B cell (primary cell): Measurements from ENCODE around the gene TAS1R1. TPM values are rescaled to one million over a fixed set of nuclear protein-coding genes. Genes with fewer than 3 reads are reported as not detected.

Experiments used
- ATAC-seq: fragments of 200-7000 bp; cut with Tn5 transposase; one replicate; pipeline ENCODE4 v1.10.0; 2021; ENCODE audit warnings: low read depth, mild to moderate bottlenecking, moderate number of reproducible peaks, moderate library complexity
- CTCF ChIA-PET: fragments of 350-600 bp; sonication (Branson Sonifier 250); formaldehyde crosslinking; loops from one replicate; lab custom pipeline; 2021; ENCODE audit warnings: antibody characterized with exemption, inconsistent platforms; lab: Charles Lee
- POLR2A ChIA-PET: fragments of 350-600 bp; sonication (Branson Sonifier 250); formaldehyde crosslinking; loops from one replicate; lab custom pipeline; 2021; ENCODE audit warnings: antibody characterized with exemption; lab: Charles Lee
- DNase-seq: peaks from one replicate; pipeline ENCODE4 v3.0.0; 2013
- H2AFZ ChIP-seq: 2 replicates; pipeline ENCODE4 v1.6.1; 2012; ENCODE audit warnings: mild to moderate bottlenecking, low read depth, low read length; ENCODE audit not compliant: insufficient read depth, poor library complexity, severe bottlenecking
- H3K27ac ChIP-seq, 2 donors: 1 replicate in 1 of 2; 2 replicates in 1 of 2; pipeline ENCODE4 v1.5.1; 2012 to 2013; ENCODE audit warnings: low read length in 2 of 2, mild to moderate bottlenecking in 2 of 2, moderate library complexity in 1 of 2
- H3K27me3 ChIP-seq, 4 experiments: fragments of 200-600 bp in 1 of 4; sonication (generic) in 1 of 4; replicated peaks in 1 of 4; 1 replicate in 2 of 4; 2 replicates in 2 of 4; pipeline versions ENCODE4 v1.6.1 to v1.7.0; 2013 to 2016; ENCODE audit warnings: low read length in 3 of 4, mild to moderate bottlenecking in 2 of 4, mixed read lengths in 1 of 4, moderate library complexity in 1 of 4; ENCODE audit not compliant: insufficient read depth in 4 of 4, control insufficient read depth in 3 of 4; ENCODE audit errors: control extremely low read depth in 1 of 4
- H3K36me3 ChIP-seq, 2 experiments: replicated peaks in 1 of 2; 1 replicate in 1 of 2; 2 replicates in 1 of 2; pipeline versions ENCODE4 v1.6.1 to v1.7.1; 2013; ENCODE audit warnings: low read length in 1 of 2; ENCODE audit not compliant: insufficient read depth in 2 of 2, control insufficient read depth in 1 of 2; ENCODE audit errors: control extremely low read depth in 1 of 2, extremely low read depth in 1 of 2
- H3K4me1 ChIP-seq, 2 donors: fragments of 200-600 bp in 1 of 2; sonication (generic) in 1 of 2; 1 replicate in 1 of 2; 2 replicates in 1 of 2; pipeline versions ENCODE4 v1.5.1 to v1.6.1; 2013 to 2017; ENCODE audit warnings: low read length in 2 of 2; ENCODE audit not compliant: control insufficient read depth in 2 of 2, insufficient read depth in 2 of 2
- H3K4me2 ChIP-seq: replicated peaks from 2 replicates; pipeline ENCODE3; 2012; ENCODE audit warnings: mild to moderate bottlenecking, low read depth, low read length; ENCODE audit not compliant: poor library complexity, severe bottlenecking
- H3K4me3 ChIP-seq, 5 experiments: fragments of 200-600 bp in 1 of 5; sonication (generic) in 1 of 5; 1 replicate in 3 of 5; 2 replicates in 2 of 5; pipeline versions ENCODE4 v1.5.1 to v1.7.0; 2011 to 2016; ENCODE audit warnings: low read length in 4 of 5, mild to moderate bottlenecking in 4 of 5, low read depth in 2 of 5, control low read depth in 1 of 5, moderate library complexity in 1 of 5; ENCODE audit not compliant: insufficient read depth in 1 of 5; ENCODE audit errors: control extremely low read depth in 1 of 5, extremely low read depth in 1 of 5
- H3K79me2 ChIP-seq: fragments of 200-600 bp; sonication (generic); one replicate; pipeline ENCODE4 v1.6.0; 2016; ENCODE audit warnings: low read length; ENCODE audit not compliant: control insufficient read depth, insufficient read depth
- H3K9ac ChIP-seq: fragments of 200-600 bp; sonication (generic); 2 replicates; pipeline ENCODE4 v1.6.1; 2017; ENCODE audit warnings: mild to moderate bottlenecking, low read length, moderate library complexity
- H3K9me3 ChIP-seq, 3 donors: one replicate each; pipeline versions ENCODE4 v1.6.1 to v1.7.1; 2013; ENCODE audit warnings: low read length in 2 of 3; ENCODE audit not compliant: control insufficient read depth in 2 of 3, insufficient read depth in 1 of 3; ENCODE audit errors: control extremely low read depth in 1 of 3
- H4K20me1 ChIP-seq: 2 replicates; pipeline ENCODE4 v1.6.0; 2012; ENCODE audit warnings: mild to moderate bottlenecking, low read length; ENCODE audit not compliant: insufficient read depth, control insufficient read depth, poor library complexity, severe bottlenecking
- H3K27ac Mint-ChIP-seq: one replicate; pipeline ENCODE4 v1.8.0; 2021; ENCODE audit warnings: mixed read lengths
- H3K27me3 Mint-ChIP-seq: one replicate; pipeline ENCODE4 v1.8.0; 2021; ENCODE audit warnings: mixed read lengths
- H3K4me1 Mint-ChIP-seq: one replicate; pipeline ENCODE4 v1.8.0; 2021; ENCODE audit warnings: mixed read lengths
- H3K4me3 Mint-ChIP-seq: one replicate; pipeline ENCODE4 v1.8.0; 2021; ENCODE audit warnings: mixed read lengths
- H3K9me3 Mint-ChIP-seq: one replicate; pipeline ENCODE4 v1.8.0; 2022; ENCODE audit warnings: mixed read lengths; ENCODE audit not compliant: insufficient read depth
- CTCF ChIP-seq: fragments of 200-600 bp; IDR thresholded peaks from one replicate; pipeline ENCODE4 v1.8.0; 2022; ENCODE audit warnings: antibody characterized with exemption, mild to moderate bottlenecking
- EZH2 ChIP-seq: IDR thresholded peaks from 2 replicates; pipeline ENCODE4 v1.6.1; 2012; ENCODE audit warnings: borderline replicate concordance, low read depth, mild to moderate bottlenecking, moderate library complexity, low read length; ENCODE audit not compliant: insufficient read depth, poor library complexity, severe bottlenecking
- WGBS: methylation state at CpG from one replicate; pipeline ENCODE4 v1.1.5; 2013; ENCODE audit warnings: missing lambda C conversion rate; ENCODE audit not compliant: insufficient coverage; 5-methylcytosine and 5-hydroxymethylcytosine counted together
- intact Hi-C: fragments of 100-400 bp; cut with micrococcal nuclease; formaldehyde crosslinking; loops from one replicate; pipeline ENCODE4 v1.10.0; 2022
- polyA plus RNA-seq: library from polyadenylated mRNA; depleted of rRNA; stranded (reverse); fragments of >200 nt; gene quantifications from 2 replicates; pipeline ENCODE4 v1.2.3, GENCODE V29; 2012
- total RNA-seq, 2 donors: library from RNA; stranded (reverse); fragments of 120-200 nt in 1 of 2; gene quantifications; 1 replicate in 1 of 2; 2 replicates in 1 of 2; pipeline versions ENCODE4 v1.2.3 to v1.2.4, GENCODE V29; 2013 to 2022

TAS1R1 gene
- total and polyA plus RNA-seq, 2 donors (not counting 1 experiment from before 2014, with no cell fraction given): 0.09 TPM; not detected in 1

- no peaks in the 10 kb centered on the region for H3K9me3 Mint-ChIP-seq
- peaks cover 31% of the 10 kb centered on the region for H3K4me1 Mint-ChIP-seq
- TF ChIP-seq EZH2: no peak
- TF ChIP-seq CTCF: no peak
- H3K36me3 ChIP-seq: peaks cover 3 to 33% of the 10 kb centered on the region in 2 experiments
- intact Hi-C loops: loop anchor here (5.0 kb wide), 1 partner anchor 74 kb away; the partner anchor contains the start of gene DNAJC11
- H3K27me3 Mint-ChIP-seq: no peaks in the 10 kb centered on the region
- ChIA-PET POLR2A (no interaction called here), CTCF (interaction anchor here (0.7 kb wide), 1 partner anchor 74 kb away, joined by 3 read pairs; the partner anchor contains the start of gene NOL9)
- DNase-seq (no peak), ATAC-seq (no peak)
- H3K27me3 ChIP-seq: no peaks in the 10 kb centered on the region
- no peak overlapping the region for H3K4me2 ChIP-seq
- H3K9ac ChIP-seq: no peak overlapping the region
- no peaks in the 10 kb centered on the region for H3K9me3 ChIP-seq
- peaks cover 13 to 32% of the 10 kb centered on the region in 2 donors for H3K4me1 ChIP-seq
- H3K4me3 ChIP-seq: no peak overlapping the region
- H3K27ac Mint-ChIP-seq: no peak overlapping the region
- no peak overlapping the region for H2AFZ ChIP-seq
- H4K20me1 ChIP-seq: peaks cover 40% of the 10 kb centered on the region
- over 99% methylated on average over 21 of the region's 21 CpGs for WGBS
- peak overlapping the region; percentile 79 for H3K4me3 Mint-ChIP-seq
- no peak overlapping the region for H3K27ac ChIP-seq
- peaks cover 46% of the 10 kb centered on the region for H3K79me2 ChIP-seq
Measured at GRCh38 chr1:6627841-6628545, 72.9 kb downstream of the TAS1R1 start.

- ATAC-seq: no peak
- Histone ChIP-seq H3K9ac (no peak overlapping the region), H3K4me2 (no peak overlapping the region), H4K20me1 (peaks cover 40% of the 10 kb centered on the region), H3K27me3 (no peaks in the 10 kb centered on the region), H3K4me3 (no peak overlapping the region), H3K4me1 (peaks cover 13 to 32% of the 10 kb centered on the region in 2 donors), H3K27ac (no peak overlapping the region), H3K9me3 (no peaks in the 10 kb centered on the region), H2AFZ (no peak overlapping the region), H3K36me3 (peaks cover 3 to 38% of the 10 kb centered on the region in 2 experiments), H3K79me2 (peaks cover 46% of the 10 kb centered on the region)
- WGBS: 90% methylated on average over 7 of the region's 12 CpGs
- Mint-ChIP-seq H3K4me3 (no peak overlapping the region), H3K27me3 (no peaks in the 10 kb centered on the region), H3K9me3 (no peaks in the 10 kb centered on the region), H3K4me1 (peaks cover 29% of the 10 kb centered on the region), H3K27ac (no peak overlapping the region)
- ChIA-PET CTCF (no interaction called here), POLR2A (no interaction called here)
- intact Hi-C loops: loop anchor here (5.0 kb wide), 1 partner anchor 73 kb away; the partner anchor contains the start of gene DNAJC11
- no peak for DNase-seq
- TF ChIP-seq EZH2: no peak
- TF ChIP-seq CTCF: no peak
Measured at GRCh38 chr1:6628971-6629479, 73.9 kb downstream of the TAS1R1 start.
